Measurements from ENCODE around the gene CCER1. TPM values are rescaled to one million over a fixed set of nuclear protein-coding genes. Genes with fewer than 3 reads are reported as not detected.

The CCER1 gene
- total RNA-seq, 1 experiment from 2014 or later = not detected

DNA sequence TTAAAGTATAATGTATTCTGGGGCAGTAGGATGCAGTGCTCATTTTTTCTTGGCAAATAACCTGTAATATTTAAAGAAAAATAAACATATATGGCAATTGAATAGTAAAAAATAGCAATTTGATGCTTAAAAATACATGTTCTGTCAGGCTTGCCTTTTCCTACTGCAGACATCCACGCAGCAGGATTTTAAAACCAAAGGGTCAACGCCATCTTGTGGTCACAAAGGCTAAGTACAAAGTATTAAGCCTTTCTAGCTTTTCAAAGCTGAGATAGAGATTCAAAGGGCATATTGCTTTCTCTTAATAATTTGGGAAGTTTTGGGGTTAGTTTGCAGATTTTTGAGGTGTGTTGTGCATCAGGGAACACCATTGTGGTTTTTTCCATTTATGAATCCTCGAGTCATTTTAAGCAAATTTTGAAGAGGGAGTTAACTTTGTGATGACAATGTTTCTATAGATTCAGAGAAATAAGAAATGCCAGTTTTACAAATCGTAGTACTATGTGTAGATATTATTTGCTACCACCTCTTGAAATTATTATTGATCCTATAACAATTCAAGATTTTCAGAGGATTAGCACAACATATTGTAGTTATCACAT, 4.7 kb upstream of the CCER1 start:
- Histone ChIP-seq H3K36me3 (ENCODE audit: control insufficient read depth, insufficient read depth, low read length) (no peaks in the 10 kb centered on the region), H3K27me3 (ENCODE audit: control insufficient read depth, insufficient read depth, low read length) (no peaks in the 10 kb centered on the region), H3K9me3 (ENCODE audit: control insufficient read depth, insufficient read depth, low read depth, low read length) (no peaks in the 10 kb centered on the region), H3K4me3 (ENCODE audit: low read depth in 2 of 2, low read length in 2 of 2) (no peak overlapping the region), H3K27ac (ENCODE audit: low read length) (no peak overlapping the region), H3K4me1 (ENCODE audit: control insufficient read depth, insufficient read depth, low read length) (no peaks in the 10 kb centered on the region)
- in situ Hi-C loops (cut with HindIII; ENCODE audit: low pct_unique_long_range_greater_than_20kb, low sequenced_read_pairs) (no loop called here), intact Hi-C loops (cut with micrococcal nuclease; ENCODE audit: unreplicated experiment) (no loop called here)
- no TSS peak for BruUV-seq (replicated peaks)
- ChIA-PET POLR2A (no interaction called here), CTCF (interaction anchor here (0.6 to 1.0 kb wide), 2 partner anchors 15 to 396 kb away, joined by 3 to 6 read pairs; no protein-coding TSS in a partner anchor)
- peak; percentile 63; the same call in 1 of the 2 replicates for ATAC-seq
- no peak for TF ChIP-seq POLR2AphosphoS5 (IDR thresholded peaks at IDR 0.05; ENCODE audit: low read depth, low read length)
- TF ChIP-seq CTCF (IDR thresholded peaks at IDR 0.05) = peak; percentile 75; the same call in 1 of the 2 replicates
- DNase-seq (ENCODE audit: low read depth, low spot score) = no peak

DNA sequence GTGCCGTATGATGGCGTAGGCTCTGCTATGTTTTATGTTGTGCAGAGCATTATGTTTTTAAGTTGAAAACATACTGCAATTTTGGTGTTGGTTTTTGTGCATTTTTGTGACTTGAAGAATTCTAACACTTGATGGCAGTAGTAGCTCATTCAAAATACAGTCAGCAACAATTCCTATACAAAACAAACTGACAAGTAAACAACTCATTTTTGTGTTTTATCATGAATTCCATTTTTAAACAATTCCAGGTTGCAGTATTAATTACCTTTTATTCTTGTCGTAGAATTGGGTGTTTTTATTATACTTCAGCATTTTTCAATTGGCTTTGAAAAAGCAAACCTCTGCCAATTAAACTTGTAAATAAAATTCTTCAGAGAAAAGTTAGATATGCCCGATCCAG, 4.1 kb upstream of the CCER1 start:
- no peak for DNase-seq (ENCODE audit: low read depth, low spot score)
- Histone ChIP-seq H3K36me3 (ENCODE audit: control insufficient read depth, insufficient read depth, low read length) (no peaks in the 10 kb centered on the region), H3K4me3 (ENCODE audit: low read depth in 2 of 2, low read length in 2 of 2) (no peak overlapping the region), H3K4me1 (ENCODE audit: control insufficient read depth, insufficient read depth, low read length) (no peaks in the 10 kb centered on the region), H3K27ac (ENCODE audit: low read length) (no peak overlapping the region), H3K27me3 (ENCODE audit: control insufficient read depth, insufficient read depth, low read length) (no peaks in the 10 kb centered on the region), H3K9me3 (ENCODE audit: control insufficient read depth, insufficient read depth, low read depth, low read length) (no peaks in the 10 kb centered on the region)
- no peak for ATAC-seq
- in situ Hi-C loops (cut with HindIII; ENCODE audit: low pct_unique_long_range_greater_than_20kb, low sequenced_read_pairs) (no loop called here), intact Hi-C loops (cut with micrococcal nuclease; ENCODE audit: unreplicated experiment) (no loop called here)
- BruUV-seq (replicated peaks) = no TSS peak
- TF ChIP-seq, protein P1, sequence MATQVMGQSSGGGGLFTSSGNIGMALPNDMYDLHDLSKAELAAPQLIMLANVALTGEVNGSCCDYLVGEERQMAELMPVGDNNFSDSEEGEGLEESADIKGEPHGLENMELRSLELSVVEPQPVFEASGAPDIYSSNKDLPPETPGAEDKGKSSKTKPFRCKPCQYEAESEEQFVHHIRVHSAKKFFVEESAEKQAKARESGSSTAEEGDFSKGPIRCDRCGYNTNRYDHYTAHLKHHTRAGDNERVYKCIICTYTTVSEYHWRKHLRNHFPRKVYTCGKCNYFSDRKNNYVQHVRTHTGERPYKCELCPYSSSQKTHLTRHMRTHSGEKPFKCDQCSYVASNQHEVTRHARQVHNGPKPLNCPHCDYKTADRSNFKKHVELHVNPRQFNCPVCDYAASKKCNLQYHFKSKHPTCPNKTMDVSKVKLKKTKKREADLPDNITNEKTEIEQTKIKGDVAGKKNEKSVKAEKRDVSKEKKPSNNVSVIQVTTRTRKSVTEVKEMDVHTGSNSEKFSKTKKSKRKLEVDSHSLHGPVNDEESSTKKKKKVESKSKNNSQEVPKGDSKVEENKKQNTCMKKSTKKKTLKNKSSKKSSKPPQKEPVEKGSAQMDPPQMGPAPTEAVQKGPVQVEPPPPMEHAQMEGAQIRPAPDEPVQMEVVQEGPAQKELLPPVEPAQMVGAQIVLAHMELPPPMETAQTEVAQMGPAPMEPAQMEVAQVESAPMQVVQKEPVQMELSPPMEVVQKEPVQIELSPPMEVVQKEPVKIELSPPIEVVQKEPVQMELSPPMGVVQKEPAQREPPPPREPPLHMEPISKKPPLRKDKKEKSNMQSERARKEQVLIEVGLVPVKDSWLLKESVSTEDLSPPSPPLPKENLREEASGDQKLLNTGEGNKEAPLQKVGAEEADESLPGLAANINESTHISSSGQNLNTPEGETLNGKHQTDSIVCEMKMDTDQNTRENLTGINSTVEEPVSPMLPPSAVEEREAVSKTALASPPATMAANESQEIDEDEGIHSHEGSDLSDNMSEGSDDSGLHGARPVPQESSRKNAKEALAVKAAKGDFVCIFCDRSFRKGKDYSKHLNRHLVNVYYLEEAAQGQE (IDR thresholded peaks at IDR 0.05; ENCODE audit: insufficient read depth in 1 of 2, low read depth in 2 of 2, low read length in 1 of 2) = no peak
- TF ChIP-seq SIN3A (IDR thresholded peaks at IDR 0.05; ENCODE audit: borderline replicate concordance, insufficient read depth, low read depth, low read length) = no peak
- ChIA-PET CTCF (interaction anchor here (0.6 to 1.0 kb wide), 2 partner anchors 14 to 397 kb away, joined by 3 to 6 read pairs; no protein-coding TSS in a partner anchor), POLR2A (no interaction called here)

GRCh38 chr12:90958347-90958746, 3.4 kb upstream of the CCER1 start:
- no TSS peak for BruUV-seq (replicated peaks)
- ChIA-PET POLR2A (no interaction called here), CTCF (no interaction called here)
- Histone ChIP-seq H3K9me3 (ENCODE audit: control insufficient read depth, insufficient read depth, low read depth, low read length) (no peaks in the 10 kb centered on the region), H3K4me1 (ENCODE audit: control insufficient read depth, insufficient read depth, low read length) (no peaks in the 10 kb centered on the region), H3K27me3 (ENCODE audit: control insufficient read depth, insufficient read depth, low read length) (no peaks in the 10 kb centered on the region), H3K27ac (ENCODE audit: low read length) (no peak overlapping the region), H3K4me3 (ENCODE audit: low read depth in 2 of 2, low read length in 2 of 2) (no peak overlapping the region), H3K36me3 (ENCODE audit: control insufficient read depth, insufficient read depth, low read length) (no peaks in the 10 kb centered on the region)
- no peak for DNase-seq (ENCODE audit: low read depth, low spot score)
- intact Hi-C loops (cut with micrococcal nuclease; ENCODE audit: unreplicated experiment) (no loop called here), in situ Hi-C loops (cut with HindIII; ENCODE audit: low pct_unique_long_range_greater_than_20kb, low sequenced_read_pairs) (no loop called here)
- ATAC-seq = no peak
- TF ChIP-seq POLR2AphosphoS5 (IDR thresholded peaks at IDR 0.05; ENCODE audit: low read depth, low read length) (no peak), SIN3A (IDR thresholded peaks at IDR 0.05; ENCODE audit: borderline replicate concordance, insufficient read depth, low read depth, low read length) (no peak), TCF7L2 (IDR thresholded peaks at IDR 0.05; ENCODE audit: low read depth, low read length) (no peak), CTCF (IDR thresholded peaks at IDR 0.05) (no peak)
- TF ChIP-seq, protein P1 (IDR thresholded peaks at IDR 0.05; ENCODE audit: insufficient read depth in 1 of 2, low read depth in 2 of 2, low read length in 1 of 2) = no peak

Data from Panc1 (cell line).